ENCODE data around the gene GAREM2. TPM values are rescaled to one million over a fixed set of nuclear protein-coding genes. Genes with fewer than 3 reads are reported as not detected.

The GAREM2 gene
- total RNA-seq, 4 donors from 2014 or later = 0.49 to 2.8 (median 1.9) TPM

- Histone ChIP-seq H3K27ac (no peak overlapping the region), H3K4me1 (peaks cover 16% of the 10 kb centered on the region in 2 donors), H3K36me3 (no peaks in the 10 kb centered on the region), H3K27me3 (peaks cover 10% of the 10 kb centered on the region), H3K9me3 (no peaks in the 10 kb centered on the region), H3K4me3 (replicated peaks in 1 of 3) (peak overlapping the region in 1 of 3 donors; percentile 28)
- WGBS, 2 donors = 16 to 21% methylated on average over 13 to 46 of the region's 46 CpGs
- DNase-seq = no peak
- TF ChIP-seq POLR2A (IDR thresholded peaks at IDR 0.05) = no peak
- TF ChIP-seq CTCF (IDR thresholded peaks at IDR 0.05) = no peak
- intact Hi-C loops (cut with DNase I) = loop anchor here (10.0 kb wide), 1 partner anchor 151 kb away; no protein-coding TSS in a partner anchor
Observed at GRCh38 chr2:26173776-26174482, 1.0 kb downstream of the GAREM2 start.

- DNase-seq = no peak
- Histone ChIP-seq H3K27ac (no peak overlapping the region), H3K9me3 (no peaks in the 10 kb centered on the region), H3K4me3 (replicated peaks in 1 of 3) (no peak overlapping the region), H3K27me3 (peaks cover 10% of the 10 kb centered on the region), H3K4me1 (peaks cover 20 to 26% of the 10 kb centered on the region in 2 donors), H3K36me3 (no peaks in the 10 kb centered on the region)
- WGBS, 2 donors = 76 to 87% methylated on average over 10 of the region's 10 CpGs
- TF ChIP-seq CTCF (IDR thresholded peaks at IDR 0.05) (no peak), POLR2A (IDR thresholded peaks at IDR 0.05) (no peak)
- intact Hi-C loops (cut with DNase I) = loop anchor here (10.0 kb wide), 1 partner anchor 150 kb away; no protein-coding TSS in a partner anchor
Observed at GRCh38 chr2:26174691-26175465, 2.0 kb downstream of the GAREM2 start.

DNA sequence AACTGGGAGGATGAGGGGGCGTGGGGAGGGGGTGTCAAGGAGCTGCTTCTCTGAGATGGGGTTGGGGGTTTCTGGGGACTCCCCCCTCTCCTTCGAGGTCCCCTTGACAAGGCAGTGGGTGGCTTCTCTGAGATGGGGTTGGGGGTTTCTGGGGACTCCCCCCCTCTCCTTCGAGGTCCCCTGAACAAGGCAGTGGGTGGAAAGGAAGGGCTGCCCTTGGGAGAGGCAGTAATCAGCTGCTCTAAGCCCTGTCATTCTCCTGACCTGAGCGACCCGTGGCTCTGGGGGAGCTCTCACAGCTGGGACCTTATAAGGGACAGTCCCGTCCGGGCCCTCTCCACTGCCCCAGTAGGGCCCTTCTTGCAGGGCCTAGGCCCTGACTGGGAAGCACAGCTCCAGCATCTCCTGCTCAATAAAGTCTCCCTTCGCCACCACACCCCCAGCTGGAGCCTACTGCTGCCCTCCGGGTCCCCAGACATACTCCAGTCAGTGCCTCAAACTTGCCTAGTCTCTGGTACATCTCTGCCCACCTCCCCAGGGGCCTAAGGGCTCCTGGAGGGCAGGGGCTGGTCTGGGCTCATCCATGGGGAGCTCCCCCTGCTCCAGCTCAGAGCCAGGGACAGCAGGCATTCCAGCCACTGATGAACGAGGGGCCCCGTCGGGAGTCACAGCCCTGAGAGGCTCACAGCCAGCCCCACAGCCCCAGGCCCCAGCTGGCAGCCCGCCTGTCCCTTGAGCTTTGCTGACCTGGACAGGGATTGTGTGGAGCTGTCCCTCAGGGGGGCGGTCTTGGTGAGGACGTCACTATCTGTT is 2.8 kb downstream of the GAREM2 start:
- 72 to 83% methylated on average over 6 to 11 of the region's 15 CpGs for WGBS, 2 donors
- Histone ChIP-seq H3K27ac (no peak overlapping the region), H3K27me3 (peaks cover 10% of the 10 kb centered on the region), H3K4me1 (peaks cover 20 to 27% of the 10 kb centered on the region in 2 donors), H3K36me3 (no peaks in the 10 kb centered on the region), H3K4me3 (replicated peaks in 1 of 3) (no peak overlapping the region), H3K9me3 (no peaks in the 10 kb centered on the region)
- DNase-seq = no peak
- intact Hi-C loops (cut with DNase I) = loop anchor here (10.0 kb wide), 1 partner anchor 149 kb away; no protein-coding TSS in a partner anchor
- TF ChIP-seq CTCF (IDR thresholded peaks at IDR 0.05) (no peak), POLR2A (IDR thresholded peaks at IDR 0.05) (no peak)

DNA sequence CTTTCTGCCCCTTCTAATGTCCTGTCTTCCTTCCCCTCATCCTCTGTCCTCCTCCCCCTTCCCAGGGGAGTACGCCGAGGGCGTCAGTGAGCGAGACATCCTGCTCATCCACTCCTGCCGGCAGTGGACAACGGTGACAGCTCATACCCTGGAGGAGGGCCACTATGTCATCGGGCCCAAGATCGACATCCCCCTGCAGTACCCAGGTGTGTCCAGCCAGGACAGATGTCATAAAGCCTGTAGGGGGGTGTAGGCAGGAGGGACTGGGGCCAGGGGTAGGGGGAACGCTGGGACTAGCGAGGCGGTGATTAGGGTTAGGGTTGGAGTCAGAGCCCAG is 3.4 kb downstream of the GAREM2 start:
- DNase-seq = no peak
- Histone ChIP-seq H3K4me3 (replicated peaks in 1 of 3) (no peak overlapping the region), H3K27me3 (peaks cover 10% of the 10 kb centered on the region), H3K36me3 (no peaks in the 10 kb centered on the region), H3K9me3 (no peaks in the 10 kb centered on the region), H3K4me1 (peaks cover 20 to 27% of the 10 kb centered on the region in 2 donors), H3K27ac (no peak overlapping the region)
- intact Hi-C loops (cut with DNase I) = loop anchor here (10.0 kb wide), 1 partner anchor 149 kb away; no protein-coding TSS in a partner anchor
- 72 to 75% methylated on average over 9 to 11 of the region's 11 CpGs for WGBS, 2 donors
- TF ChIP-seq CTCF (IDR thresholded peaks at IDR 0.05) (no peak), POLR2A (IDR thresholded peaks at IDR 0.05) (no peak)

All from thyroid gland (tissue), 4 donors.